Measurements from ENCODE around the gene SMIM1.
"Not testable (repeated sequence)": the region's sequence is repeated elsewhere in the genome, so short reads cannot be mapped to it uniquely, and the experiment has no call there.

Gene SMIM1

DNA sequence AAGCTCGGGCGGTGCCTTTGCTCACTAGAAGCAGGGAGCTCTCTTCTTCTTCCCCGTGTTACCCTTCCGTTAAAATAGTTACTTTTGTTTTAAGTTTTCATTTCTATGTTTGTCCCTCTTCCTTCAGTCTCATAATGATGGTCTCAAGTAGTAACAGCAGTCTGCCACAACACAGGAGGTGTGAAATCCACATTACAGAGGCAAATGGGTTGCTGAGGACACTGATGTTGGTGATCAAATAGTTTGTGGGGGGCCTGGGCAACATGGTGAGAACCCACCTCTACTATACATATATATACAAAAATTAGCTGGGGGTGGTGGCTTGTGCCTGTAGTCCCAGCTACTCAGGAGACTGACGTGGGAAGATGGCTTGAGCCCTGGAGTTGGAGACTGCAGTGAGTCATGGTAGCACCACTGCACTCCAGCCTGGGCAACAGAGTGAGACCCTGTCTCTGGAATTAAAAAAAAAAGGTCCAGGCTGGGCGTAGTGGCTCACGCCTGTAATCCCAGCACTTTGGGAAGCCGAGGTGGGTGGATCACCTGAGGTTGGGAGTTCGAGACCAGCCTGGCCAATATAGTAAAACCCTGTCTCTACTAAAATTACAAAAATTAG, 37.7 kb downstream of the SMIM1 start:
- not testable (repeated sequence) for H3K27me3 ChIP-seq (ENCODE audit: control insufficient read depth, insufficient read depth, low read length, poor library complexity, severe bottlenecking); H3K27ac ChIP-seq (ENCODE audit: insufficient read depth, low read depth, low read length, poor library complexity, severe bottlenecking); H3K4me1 ChIP-seq (ENCODE audit: control insufficient read depth, insufficient read depth, low read length); H3K4me3 ChIP-seq (ENCODE audit: insufficient read depth, low read depth, low read length); H3K36me3 ChIP-seq (ENCODE audit: control insufficient read depth, insufficient read depth, low read length); H3K9me3 ChIP-seq (ENCODE audit: control insufficient read depth, low read length)
- 87 to 90% methylated on average over 9 of the region's 9 CpGs for WGBS, 2 experiments

- H3K27ac ChIP-seq (ENCODE audit: insufficient read depth, low read depth, low read length, poor library complexity, severe bottlenecking): no peak overlapping the region
- no peaks in the 10 kb centered on the region for H3K9me3 ChIP-seq (ENCODE audit: control insufficient read depth, low read length)
- H3K27me3 ChIP-seq (ENCODE audit: control insufficient read depth, insufficient read depth, low read length, poor library complexity, severe bottlenecking): no peaks in the 10 kb centered on the region
- H3K36me3 ChIP-seq (ENCODE audit: control insufficient read depth, insufficient read depth, low read length): no peaks in the 10 kb centered on the region
- H3K4me1 ChIP-seq (ENCODE audit: control insufficient read depth, insufficient read depth, low read length): no peaks in the 10 kb centered on the region
- 58 to 69% methylated on average over 2 of the region's 2 CpGs for WGBS, 2 experiments
- no peak overlapping the region for H3K4me3 ChIP-seq (ENCODE audit: insufficient read depth, low read depth, low read length)
These were observed 39.0 kb downstream of the SMIM1 start for GRCh38 chr1:3811595-3811911.

GRCh38 chr1:3814065-3814464, 41.5 kb downstream of the SMIM1 start:
- Histone ChIP-seq H3K27me3 (ENCODE audit: control insufficient read depth, insufficient read depth, low read length, poor library complexity, severe bottlenecking) (no peaks in the 10 kb centered on the region), H3K27ac (ENCODE audit: insufficient read depth, low read depth, low read length, poor library complexity, severe bottlenecking) (no peak overlapping the region)
- 97 to 98% methylated on average over 2 of the region's 2 CpGs for WGBS, 2 experiments

DNA sequence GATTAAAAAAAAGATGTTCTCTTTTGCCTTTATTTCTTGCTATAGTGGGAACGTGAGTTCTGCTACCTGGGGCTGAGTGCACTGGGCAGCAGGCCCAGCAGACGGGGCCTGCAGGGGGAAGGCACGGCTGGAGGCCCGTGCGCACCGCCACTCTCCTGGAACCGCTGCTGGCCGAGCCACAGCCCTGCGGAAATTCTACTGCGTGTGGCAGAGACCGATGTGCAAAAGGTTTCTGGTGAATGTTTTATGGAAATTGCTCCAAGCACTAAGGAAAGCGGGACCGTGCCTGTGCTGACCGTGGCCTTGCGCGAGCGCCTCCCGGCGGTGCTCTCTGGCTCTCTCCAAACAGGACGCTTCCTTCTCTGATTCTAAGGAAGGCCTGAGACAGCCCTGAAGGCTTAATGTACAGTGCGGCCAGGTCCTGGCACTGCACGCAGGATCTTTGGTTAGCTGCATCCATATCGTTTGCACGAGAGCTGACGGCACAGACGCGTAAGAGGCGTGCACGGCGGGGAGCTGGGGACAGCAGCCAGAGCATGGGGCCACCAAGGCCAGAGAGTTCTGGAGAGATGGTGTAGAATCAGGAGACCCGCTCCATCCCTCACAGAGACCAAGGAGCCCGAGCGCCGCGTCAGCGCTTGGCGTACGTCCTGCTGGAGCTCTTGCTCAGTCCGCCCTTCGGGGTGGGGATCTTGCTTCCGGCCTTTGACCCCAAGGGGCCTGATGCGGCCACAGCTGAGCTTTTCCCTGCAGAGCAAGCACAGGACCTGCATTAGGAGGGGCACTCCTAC, 42.4 kb downstream of the SMIM1 start:
- H3K4me1 ChIP-seq (ENCODE audit: control insufficient read depth, insufficient read depth, low read length): no peaks in the 10 kb centered on the region
- H3K36me3 ChIP-seq (ENCODE audit: control insufficient read depth, insufficient read depth, low read length): no peaks in the 10 kb centered on the region
- no peak overlapping the region for H3K4me3 ChIP-seq (ENCODE audit: insufficient read depth, low read depth, low read length)
- H3K27ac ChIP-seq (ENCODE audit: insufficient read depth, low read depth, low read length, poor library complexity, severe bottlenecking): no peak overlapping the region
- H3K9me3 ChIP-seq (ENCODE audit: control insufficient read depth, low read length): no peaks in the 10 kb centered on the region
- H3K27me3 ChIP-seq (ENCODE audit: control insufficient read depth, insufficient read depth, low read length, poor library complexity, severe bottlenecking): no peaks in the 10 kb centered on the region
- 93 to 94% methylated on average over 42 of the region's 42 CpGs for WGBS, 2 experiments

More at GRCh38 chr1:3814065-3814464, 41.5 kb downstream of the SMIM1 start:
- H3K4me1 ChIP-seq (ENCODE audit: control insufficient read depth, insufficient read depth, low read length): no peaks in the 10 kb centered on the region
- H3K4me3 ChIP-seq (ENCODE audit: insufficient read depth, low read depth, low read length): no peak overlapping the region
- no peaks in the 10 kb centered on the region for H3K9me3 ChIP-seq (ENCODE audit: control insufficient read depth, low read length)
- no peaks in the 10 kb centered on the region for H3K36me3 ChIP-seq (ENCODE audit: control insufficient read depth, insufficient read depth, low read length)

DNA sequence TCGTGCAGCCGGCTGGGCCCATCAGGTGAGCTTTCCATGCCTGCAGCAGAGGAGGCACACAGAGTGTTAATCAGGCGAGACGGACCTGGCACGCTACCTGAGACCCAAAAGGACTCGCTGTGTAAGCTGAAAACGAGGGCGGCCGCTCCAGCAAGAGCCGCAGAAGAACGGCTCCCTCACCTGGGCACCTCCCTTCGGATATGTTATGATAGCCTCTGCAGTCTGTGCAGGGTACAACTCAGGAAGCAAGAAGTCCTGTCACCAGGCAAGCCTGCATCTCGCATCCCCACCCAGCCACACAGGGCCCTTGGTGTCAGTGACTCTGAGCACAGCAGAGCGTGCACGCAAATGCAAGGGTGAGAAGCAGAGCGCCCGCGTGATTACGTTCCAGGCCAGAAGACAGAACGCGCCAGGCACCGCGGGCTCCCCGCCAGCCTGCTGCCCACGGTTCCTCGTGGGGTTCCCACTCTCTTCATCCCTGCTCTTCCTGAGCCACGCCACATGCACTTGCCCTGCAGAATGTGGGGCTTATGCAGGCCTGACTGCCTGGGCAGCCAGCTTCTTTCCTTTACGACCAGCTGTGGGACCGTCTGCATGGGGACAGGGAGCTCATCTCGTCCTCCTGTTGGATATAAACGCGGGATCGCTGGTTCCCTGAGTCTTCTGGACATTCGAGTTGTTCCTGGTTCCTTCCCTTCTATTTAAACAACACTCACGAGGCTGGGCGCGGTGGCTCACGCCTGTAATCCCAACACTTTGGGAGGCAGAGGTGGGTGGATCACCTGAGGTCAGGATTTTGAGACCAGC, 44.0 kb downstream of the SMIM1 start:
- Histone ChIP-seq H3K4me1 (ENCODE audit: control insufficient read depth, insufficient read depth, low read length) (no peaks in the 10 kb centered on the region), H3K4me3 (ENCODE audit: insufficient read depth, low read depth, low read length) (no peak overlapping the region), H3K27me3 (ENCODE audit: control insufficient read depth, insufficient read depth, low read length, poor library complexity, severe bottlenecking) (no peaks in the 10 kb centered on the region), H3K36me3 (ENCODE audit: control insufficient read depth, insufficient read depth, low read length) (no peaks in the 10 kb centered on the region), H3K27ac (ENCODE audit: insufficient read depth, low read depth, low read length, poor library complexity, severe bottlenecking) (no peak overlapping the region), H3K9me3 (ENCODE audit: control insufficient read depth, low read length) (no peaks in the 10 kb centered on the region)
- WGBS, 2 experiments: 92 to 94% methylated on average over 38 of the region's 38 CpGs

DNA sequence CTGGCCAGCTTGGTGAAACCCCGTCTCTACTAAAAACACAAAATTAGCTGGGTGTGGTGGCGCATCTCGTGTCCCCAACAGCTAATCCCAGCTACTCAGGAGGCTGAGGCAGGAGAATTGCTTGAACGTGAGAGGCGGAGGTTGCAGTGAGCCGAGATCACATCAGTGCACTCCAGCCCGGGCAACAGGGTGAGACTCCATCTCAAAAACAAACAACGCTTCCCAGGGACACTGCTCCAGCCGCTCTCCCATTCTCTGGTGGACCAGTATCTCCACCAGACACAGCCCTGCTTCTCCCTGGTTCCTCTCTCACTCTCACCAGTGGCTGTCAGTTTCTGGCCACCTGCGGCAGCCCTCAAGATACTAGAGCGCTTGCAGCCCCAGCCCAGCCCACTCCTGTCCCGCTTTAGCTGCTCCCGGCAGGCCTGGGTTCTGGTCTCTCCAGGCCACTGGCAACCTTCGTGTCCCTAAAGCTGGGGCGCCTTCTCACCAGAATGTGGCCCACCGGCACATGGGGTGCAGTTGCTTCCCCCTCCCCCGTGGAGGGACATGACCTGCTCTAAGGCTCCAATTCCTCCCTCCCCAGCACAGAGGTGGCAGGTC, 44.7 kb downstream of the SMIM1 start:
- Histone ChIP-seq H3K4me1 (ENCODE audit: control insufficient read depth, insufficient read depth, low read length) (no peaks in the 10 kb centered on the region), H3K9me3 (ENCODE audit: control insufficient read depth, low read length) (no peaks in the 10 kb centered on the region), H3K27me3 (ENCODE audit: control insufficient read depth, insufficient read depth, low read length, poor library complexity, severe bottlenecking) (no peaks in the 10 kb centered on the region), H3K27ac (ENCODE audit: insufficient read depth, low read depth, low read length, poor library complexity, severe bottlenecking) (no peak overlapping the region), H3K36me3 (ENCODE audit: control insufficient read depth, insufficient read depth, low read length) (no peaks in the 10 kb centered on the region), H3K4me3 (ENCODE audit: insufficient read depth, low read depth, low read length) (no peak overlapping the region)
- 93 to 95% methylated on average over 17 of the region's 17 CpGs for WGBS, 2 experiments

- H3K27ac ChIP-seq (ENCODE audit: insufficient read depth, low read depth, low read length, poor library complexity, severe bottlenecking): no peak overlapping the region
- 92 to 93% methylated on average over 28 of the region's 28 CpGs for WGBS, 2 experiments
- H3K4me3 ChIP-seq (ENCODE audit: insufficient read depth, low read depth, low read length): no peak overlapping the region
- no peaks in the 10 kb centered on the region for H3K36me3 ChIP-seq (ENCODE audit: control insufficient read depth, insufficient read depth, low read length)
- no peaks in the 10 kb centered on the region for H3K27me3 ChIP-seq (ENCODE audit: control insufficient read depth, insufficient read depth, low read length, poor library complexity, severe bottlenecking)
- no peaks in the 10 kb centered on the region for H3K4me1 ChIP-seq (ENCODE audit: control insufficient read depth, insufficient read depth, low read length)
- no peaks in the 10 kb centered on the region for H3K9me3 ChIP-seq (ENCODE audit: control insufficient read depth, low read length)
These were observed 45.5 kb downstream of the SMIM1 start for GRCh38 chr1:3817821-3818597.

- Histone ChIP-seq H3K27me3 (ENCODE audit: control insufficient read depth, insufficient read depth, low read length, poor library complexity, severe bottlenecking) (no peaks in the 10 kb centered on the region), H3K27ac (ENCODE audit: insufficient read depth, low read depth, low read length, poor library complexity, severe bottlenecking) (no peak overlapping the region), H3K4me1 (ENCODE audit: control insufficient read depth, insufficient read depth, low read length) (no peaks in the 10 kb centered on the region), H3K9me3 (ENCODE audit: control insufficient read depth, low read length) (no peaks in the 10 kb centered on the region), H3K36me3 (ENCODE audit: control insufficient read depth, insufficient read depth, low read length) (no peaks in the 10 kb centered on the region), H3K4me3 (ENCODE audit: insufficient read depth, low read depth, low read length) (no peak overlapping the region)
- WGBS, 2 experiments: 83 to 89% methylated on average over 10 of the region's 10 CpGs
These were observed 47.2 kb downstream of the SMIM1 start for GRCh38 chr1:3819771-3820200.

DNA sequence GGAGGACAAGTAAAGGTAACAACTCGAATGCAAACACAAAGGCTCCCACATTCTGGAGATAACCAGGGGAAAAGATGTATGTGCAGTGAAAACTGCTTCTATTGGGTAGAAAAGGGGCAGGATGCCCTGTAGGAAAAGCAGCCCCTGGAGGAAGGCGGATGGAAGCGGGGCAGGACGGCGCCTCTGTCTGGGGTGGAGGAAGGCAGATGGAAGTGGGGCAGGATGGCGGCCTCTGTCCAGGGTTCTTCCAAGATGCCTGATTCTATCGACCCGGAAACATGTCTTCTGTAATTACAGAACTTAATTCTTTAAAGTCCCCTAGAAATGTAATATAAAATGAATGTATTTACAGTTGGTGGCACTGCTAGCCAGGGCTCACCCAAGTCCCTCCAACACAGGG, 47.8 kb downstream of the SMIM1 start:
- 94 to 96% methylated on average over 8 of the region's 8 CpGs for WGBS, 2 experiments
- H3K4me1 ChIP-seq (ENCODE audit: control insufficient read depth, insufficient read depth, low read length): no peaks in the 10 kb centered on the region
- H3K36me3 ChIP-seq (ENCODE audit: control insufficient read depth, insufficient read depth, low read length): no peaks in the 10 kb centered on the region
- no peaks in the 10 kb centered on the region for H3K27me3 ChIP-seq (ENCODE audit: control insufficient read depth, insufficient read depth, low read length, poor library complexity, severe bottlenecking)
- H3K9me3 ChIP-seq (ENCODE audit: control insufficient read depth, low read length): no peaks in the 10 kb centered on the region
- H3K4me3 ChIP-seq (ENCODE audit: insufficient read depth, low read depth, low read length): no peak overlapping the region
- no peak overlapping the region for H3K27ac ChIP-seq (ENCODE audit: insufficient read depth, low read depth, low read length, poor library complexity, severe bottlenecking)
